K562 (cell line): ENCODE data around the gene SLC1A3. TPM values are rescaled to one million over a fixed set of nuclear protein-coding genes. Genes with fewer than 3 reads are reported as not detected.
A peak's percentile ranks its signal among the peaks of the same experiment; 100 is the strongest.

ENCODE experiments used
- ATAC-seq: fragments of 200-7000 bp; cut with Tn5 transposase; 3 replicates; pipeline ENCODE4 v1.9.1; 2020; ENCODE audit warnings: moderate library complexity
- BruUV-seq: library from RNA; stranded (reverse); fragments of 400-500 nt; replicated peaks from 2 replicates; lab custom pipeline; 2021; lab: Mats Ljungman, UMichigan
- CTCF ChIA-PET: fragments of 300-600 bp; formaldehyde crosslinking; extraction: SDS; loops from one replicate; lab custom pipeline; 2021; ENCODE audit warnings: low intra/inter-chr PET ratio; lab: Yijun Ruan, JAX
- POLR2A ChIA-PET: fragments of 300-600, 350-650 bp; sonication (Branson Sonifier 250); formaldehyde crosslinking; extraction: SDS; loops from one replicate; lab custom pipeline; 2021; ENCODE audit warnings: antibody characterized with exemption, inconsistent platforms; lab: Yijun Ruan, JAX
- DNase-seq, 4 experiments: peaks; one replicate each; pipeline versions ENCODE4 v3.0.0 to v3.0.0-alpha.2; 2011 to 2018; ENCODE audit warnings: low spot score in 3 of 4, mixed read lengths in 3 of 4; ENCODE audit errors: extremely low read depth in 1 of 4
- FAIRE-seq: peaks from 2 replicates; lab custom pipeline; 2011; peaks lifted over from hg19 to GRCh38; lab: Jason Lieb, UNC
- H2AFZ ChIP-seq: 2 replicates; pipeline ENCODE4 v1.6.0; 2011; ENCODE audit warnings: low read depth, low read length, control low read depth, inconsistent platforms
- H3K27ac ChIP-seq: fragments of 200-600 bp; 3 replicates; pipeline ENCODE4 v1.8.0; 2011; ENCODE audit warnings: low read depth, mild to moderate bottlenecking, control low read depth, inconsistent platforms, low read length, moderate library complexity, mixed read lengths; ENCODE audit errors: extremely low read depth
- H3K27me3 ChIP-seq, 2 experiments: fragments of 300-600 bp in 1 of 2; 2 replicates in 1 of 2; 3 replicates in 1 of 2; pipeline versions ENCODE4 v1.6.0 to v1.8.0; 2011; ENCODE audit warnings: inconsistent platforms in 2 of 2, low read length in 2 of 2, mild to moderate bottlenecking in 1 of 2, mixed read lengths in 1 of 2, moderate library complexity in 1 of 2; ENCODE audit not compliant: control insufficient read depth in 2 of 2, insufficient read depth in 2 of 2
- H3K36me3 ChIP-seq: fragments of 300-600 bp; 3 replicates; pipeline ENCODE4 v1.8.0; 2011; ENCODE audit warnings: mild to moderate bottlenecking, low read length, inconsistent platforms; ENCODE audit not compliant: control insufficient read depth, insufficient read depth
- H3K4me1 ChIP-seq, 2 experiments: fragments of 200-600 bp in 1 of 2; replicated peaks in 1 of 2; 2 replicates in 1 of 2; 3 replicates in 1 of 2; pipeline versions ENCODE4 v1.5.1 to v1.8.0; 2011; ENCODE audit warnings: inconsistent platforms in 2 of 2, low read length in 2 of 2, mild to moderate bottlenecking in 1 of 2, mixed read lengths in 1 of 2, moderate library complexity in 1 of 2; ENCODE audit not compliant: control insufficient read depth in 2 of 2, insufficient read depth in 2 of 2
- H3K4me2 ChIP-seq: 2 replicates; pipeline ENCODE4 v1.6.1; 2011; ENCODE audit warnings: low read length, control low read depth, inconsistent platforms, mixed read lengths; ENCODE audit not compliant: insufficient read depth
- H3K4me3 ChIP-seq: fragments of 200-600 bp; sonication (generic), shearing (Covaris generic); 2 replicates; pipeline ENCODE4 v1.5.1; 2016; ENCODE audit warnings: control low read depth, inconsistent platforms
- H3K79me2 ChIP-seq: fragments of 200-600 bp; 3 replicates; pipeline ENCODE4 v1.8.0; 2011; ENCODE audit warnings: low read length, inconsistent platforms; ENCODE audit not compliant: control insufficient read depth, insufficient read depth
- H3K9ac ChIP-seq, 2 experiments: 2 replicates each; pipeline versions ENCODE4 v1.6.0 to v1.6.1; 2011; ENCODE audit warnings: low read depth in 2 of 2, low read length in 2 of 2, control low read depth in 1 of 2, inconsistent platforms in 1 of 2, mild to moderate bottlenecking in 1 of 2, mixed read lengths in 1 of 2; ENCODE audit not compliant: insufficient read depth in 1 of 2
- H3K9me1 ChIP-seq: one replicate; pipeline ENCODE4 v1.6.0; 2011; ENCODE audit warnings: inconsistent platforms, mild to moderate bottlenecking, low read length, moderate library complexity; ENCODE audit not compliant: control insufficient read depth, insufficient read depth
- H3K9me3 ChIP-seq: replicated peaks from 2 replicates; pipeline ENCODE4 v1.5.1; 2011; ENCODE audit warnings: low read depth, low read length, inconsistent platforms; ENCODE audit not compliant: control insufficient read depth, insufficient read depth
- H4K20me1 ChIP-seq: replicated peaks from 2 replicates; pipeline ENCODE4 v1.6.1; 2011; ENCODE audit warnings: low read length, inconsistent platforms, mixed read lengths; ENCODE audit not compliant: control insufficient read depth, insufficient read depth
- BRF1 ChIP-seq: IDR thresholded peaks from 3 replicates; pipeline ENCODE4 v1.6.1; 2011; ENCODE audit warnings: borderline replicate concordance, mild to moderate bottlenecking; ENCODE audit not compliant: insufficient read length; ENCODE audit errors: extremely low read depth
- EZH2 ChIP-seq: IDR thresholded peaks from 2 replicates; pipeline ENCODE4 v1.6.1; 2012; ENCODE audit warnings: low read depth, mild to moderate bottlenecking, inconsistent platforms, low read length, borderline replicate concordance
- FOSL1 ChIP-seq: fragments of 200-800 bp; sonication (Bioruptor generic); conservative IDR thresholded peaks from 2 replicates; pipeline ENCODE4 v1.6.1; 2016; ENCODE audit warnings: missing genetic modification characterization, missing compliant biosample characterization
- KLF10 ChIP-seq: fragments of 250-450 bp; sonication (Bioruptor Pico); IDR thresholded peaks from 2 replicates; pipeline ENCODE4 v1.6.1; 2021; ENCODE audit warnings: matching md5 sums
- NFXL1 ChIP-seq: fragments of 450-650 bp; formaldehyde crosslinking; IDR thresholded peaks from 2 replicates; pipeline ENCODE4 v1.4.0; 2021; ENCODE audit warnings: mild to moderate bottlenecking
- POLR2A ChIP-seq: fragments of 450-650 bp; conservative IDR thresholded peaks from 2 replicates; pipeline ENCODE4 v1.6.1; 2016
- RBM15 ChIP-seq: fragments of 200-400 bp; formaldehyde crosslinking; IDR thresholded peaks from 2 replicates; pipeline ENCODE4 v1.6.1; 2018; ENCODE audit warnings: mild to moderate bottlenecking, low read length, moderate library complexity; ENCODE audit not compliant: insufficient read depth
- SREBF2 ChIP-seq: sonication (generic); formaldehyde crosslinking; IDR thresholded peaks from 2 replicates; pipeline ENCODE4 v1.4.0; 2020; ENCODE audit warnings: mild to moderate bottlenecking, missing genetic modification reagents
- TFE3 ChIP-seq: fragments of 450-650 bp; formaldehyde crosslinking; IDR thresholded peaks from 2 replicates; pipeline ENCODE4 v1.4.0; 2020; ENCODE audit warnings: mild to moderate bottlenecking, mixed read lengths
- ZNF644 ChIP-seq: fragments of 200-800 bp; sonication (Bioruptor generic); IDR thresholded peaks from 2 replicates; pipeline ENCODE4 v1.6.1; 2016; ENCODE audit warnings: low read depth, missing genetic modification characterization, missing compliant biosample characterization
- ZNF740 ChIP-seq, 3 experiments: fragments of 200-800 bp in 1 of 3; sonication (Bioruptor generic) in 1 of 3; sonication (generic) in 1 of 3; formaldehyde crosslinking in 1 of 3; IDR thresholded peaks; 2 replicates each; pipeline versions ENCODE4 v1.6.1 to v1.8.0; 2016 to 2022; ENCODE audit warnings: mild to moderate bottlenecking in 2 of 3, missing compliant biosample characterization in 2 of 3, missing genetic modification characterization in 2 of 3, missing genetic modification reagents in 1 of 3
- WGBS: fragments of 100-300 bp; shearing (Covaris generic); methylation state at CpG from one replicate; pipeline ENCODE4 v1.1.6; 2016; ENCODE audit warnings: low coverage, mixed read lengths; ENCODE audit not compliant: insufficient coverage; ENCODE audit errors: missing lambda C conversion rate; 5-methylcytosine and 5-hydroxymethylcytosine counted together
- in situ Hi-C: fragments of 300-500 bp; cut with MboI; formaldehyde crosslinking; loops from 4 replicates; pipeline ENCODE4 v1.15.0; 2018; ENCODE audit warnings: inconsistent platforms, mixed read lengths
- intact Hi-C: fragments of 100-400 bp; cut with micrococcal nuclease; formaldehyde crosslinking; loops from 2 replicates; pipeline ENCODE4 v1.14.2; 2022
- polyA plus RNA-seq, 8 experiments: library from polyadenylated mRNA; depleted of rRNA in 4 of 8; stranded (reverse) in 5 of 8; unstranded in 3 of 8; fragments of >200 nt; fragmentation: Nextera tagmentation in 2 of 8; fragmentation: Illumina TruSeq in 1 of 8; extraction: Ambion mirVana in 2 of 8; extraction: Trizol in 1 of 8; gene quantifications; 2 replicates each; pipeline versions ENCODE4 v1.2.1 to v1.2.3, GENCODE V29; 2011 to 2014; ENCODE audit warnings: inconsistent platforms in 1 of 8, missing spikeins in 1 of 8
- total RNA-seq, 7 experiments: library from RNA; depleted of rRNA in 6 of 7; stranded (reverse); fragments of >200 nt in 6 of 7; fragmentation: Illumina TruSeq in 2 of 7; extraction: Trizol in 2 of 7; gene quantifications; 2 replicates each; pipeline versions ENCODE4 v1.2.1 to v1.2.3, GENCODE V29; 2011 to 2021; ENCODE audit warnings: low replicate concordance in 1 of 7

SLC1A3 gene
- total and polyA plus RNA-seq, 9 of the 15 experiments (the other 6 are each of a cell fraction or from before 2014, with no cell fraction given): 0.13 TPM; not detected in 8

GRCh38 chr5:36593867-36594266 is 12.5 kb upstream of the SLC1A3 start:
- in situ Hi-C loops (no loop called here), intact Hi-C loops (no loop called here)
- BruUV-seq: no TSS peak
- H3K27ac ChIP-seq: no peak overlapping the region
- FAIRE-seq: peak; percentile 15
- no peak overlapping the region for H3K9ac ChIP-seq
- no peaks in the 10 kb centered on the region for H3K4me1 ChIP-seq
- H3K79me2 ChIP-seq: no peaks in the 10 kb centered on the region
- H3K4me2 ChIP-seq: no peak overlapping the region
- POLR2A ChIA-PET: interaction anchor here (0.6 to 1.1 kb wide), 2 partner anchors 11 to 12 kb away, joined by 3 read pairs; no protein-coding TSS in a partner anchor
- no peak for DNase-seq
- no peak overlapping the region for H3K4me3 ChIP-seq
- H2AFZ ChIP-seq: no peak overlapping the region
- WGBS: 0% methylated on average over 4 of the region's 4 CpGs
- no peak for ATAC-seq
- no peak for TF ChIP-seq BRF1
- TF ChIP-seq FOSL1 (tag): no peak
- no peak for TF ChIP-seq ZNF740 (CRISPR knock-in tag; IDR thresholded peaks at IDR 0.05)
- no peak for TF ChIP-seq ZNF740 (tag; IDR thresholded peaks at IDR 0.05)
- TF ChIP-seq NFXL1 (CRISPR knock-in tag): no peak
- TF ChIP-seq POLR2A: no peak
- no peak for TF ChIP-seq TFE3 (CRISPR knock-in tag)
- no peak for TF ChIP-seq RBM15
- no peak for TF ChIP-seq KLF10 (CRISPR knock-in tag)
- TF ChIP-seq EZH2: no peak
- no peak for TF ChIP-seq ZNF644 (tag)
- TF ChIP-seq SREBF2 (CRISPR knock-in tag): no peak
- TF ChIP-seq, all 486 proteins: peak for 0
- peaks cover 12 to 15% of the 10 kb centered on the region in 2 experiments; a peak in 4 of 5 replicates for H3K27me3 ChIP-seq
- no peaks in the 10 kb centered on the region for H4K20me1 ChIP-seq
- CTCF ChIA-PET: no interaction called here
- no peaks in the 10 kb centered on the region for H3K9me1 ChIP-seq
- H3K9me3 ChIP-seq: no peaks in the 10 kb centered on the region
- no peaks in the 10 kb centered on the region for H3K36me3 ChIP-seq
